ENCODE measurements around the gene BICC1. TPM values are rescaled to one million over a fixed set of nuclear protein-coding genes. Genes with fewer than 3 reads are reported as not detected.

BICC1 gene
- total RNA-seq, 1 experiment from 2014 or later = 0.38 TPM

DNA sequence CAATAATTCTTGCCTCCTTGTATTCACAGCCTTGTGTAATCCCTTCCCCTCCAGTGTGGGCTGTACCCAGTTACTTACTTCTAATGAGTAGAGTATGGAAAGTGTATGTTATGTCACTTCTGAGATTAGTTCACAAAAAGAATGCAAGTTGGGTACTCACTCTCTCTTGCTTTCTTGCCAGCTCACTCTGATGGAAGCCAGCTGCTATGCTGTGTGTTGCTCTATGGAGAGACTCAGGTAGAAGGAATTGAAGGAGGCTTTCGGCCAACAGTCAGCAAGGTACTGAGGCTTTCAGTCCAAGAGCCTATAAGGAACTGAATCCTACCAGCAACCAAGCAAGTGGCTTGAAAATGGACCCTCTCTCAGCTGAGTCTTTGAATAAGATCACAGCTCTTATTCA is 9.7 kb upstream of the BICC1 start:
- DNase-seq = no peak
- Histone ChIP-seq H3K4me3 (ENCODE audit: insufficient read depth, low read depth, low read length) (no peak overlapping the region), H3K36me3 (replicated peaks; ENCODE audit: control insufficient read depth, insufficient read depth, low read length) (no peaks in the 10 kb centered on the region), H3K27me3 (ENCODE audit: control insufficient read depth, insufficient read depth, low read length) (no peaks in the 10 kb centered on the region)

GRCh38 chr10:58508316-58508715 is 4.4 kb upstream of the BICC1 start:
- Histone ChIP-seq H3K4me3 (ENCODE audit: insufficient read depth, low read depth, low read length) (no peak overlapping the region), H3K36me3 (replicated peaks; ENCODE audit: control insufficient read depth, insufficient read depth, low read length) (no peaks in the 10 kb centered on the region), H3K27me3 (ENCODE audit: control insufficient read depth, insufficient read depth, low read length) (peaks cover 15% of the 10 kb centered on the region)
- no peak for DNase-seq

GRCh38 chr10:58511765-58512490 is 744 bp upstream of the BICC1 start:
- H3K27me3 ChIP-seq (ENCODE audit: control insufficient read depth, insufficient read depth, low read length) = peaks cover 30% of the 10 kb centered on the region
- H3K36me3 ChIP-seq (replicated peaks; ENCODE audit: control insufficient read depth, insufficient read depth, low read length) = no peaks in the 10 kb centered on the region
- peak; percentile 21 for DNase-seq
- H3K4me3 ChIP-seq (ENCODE audit: insufficient read depth, low read depth, low read length) = peak overlapping the region; percentile 76; the same call in 1 of the 2 replicates

DNA sequence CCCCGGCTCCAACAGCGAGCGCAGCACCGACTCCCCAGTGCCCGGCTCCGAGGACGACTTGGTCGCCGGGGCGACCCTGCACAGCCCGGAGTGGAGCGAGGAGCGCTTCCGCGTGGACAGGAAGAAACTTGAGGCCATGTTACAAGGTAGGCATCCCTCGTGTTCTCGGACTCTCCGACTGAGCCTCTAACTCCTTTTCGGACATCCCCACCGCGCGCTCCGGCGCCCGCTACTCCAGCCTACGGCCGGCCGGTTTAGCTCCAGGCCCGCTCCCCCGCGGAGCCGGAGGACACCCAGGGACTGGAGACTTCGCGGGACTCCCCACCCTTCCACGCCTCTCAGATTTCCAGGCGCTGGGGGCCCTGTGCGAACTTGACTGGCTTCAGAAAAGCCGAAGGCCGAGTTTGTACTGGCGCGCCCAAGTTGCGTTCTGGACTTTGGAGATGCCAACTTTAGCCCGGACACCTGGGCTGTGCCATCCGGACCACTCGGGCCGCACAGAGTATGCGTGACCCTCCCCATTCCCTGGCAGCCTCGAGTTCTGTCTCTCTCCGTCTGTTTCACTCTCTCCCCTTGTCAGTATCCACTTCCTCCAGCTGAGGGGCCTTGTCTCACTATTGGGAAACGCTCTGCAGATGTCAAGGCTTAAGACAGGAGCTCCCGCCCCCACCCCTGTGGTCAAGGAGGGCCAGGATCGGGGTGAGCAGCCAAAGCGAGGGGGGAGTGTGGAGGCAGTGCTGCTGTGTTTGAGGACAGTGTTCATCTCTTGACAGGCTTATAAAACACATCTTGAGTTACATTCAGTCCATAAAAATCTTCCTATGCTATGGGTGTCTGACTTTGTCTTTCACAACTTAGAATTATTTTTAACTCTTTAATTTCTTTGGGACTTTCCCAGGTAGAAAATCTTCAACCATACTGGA is 777 bp downstream of the BICC1 start:
- peak; percentile 64 for DNase-seq
- peaks cover 30% of the 10 kb centered on the region for H3K27me3 ChIP-seq (ENCODE audit: control insufficient read depth, insufficient read depth, low read length)
- H3K36me3 ChIP-seq (replicated peaks; ENCODE audit: control insufficient read depth, insufficient read depth, low read length) = no peaks in the 10 kb centered on the region
- peak overlapping the region; percentile 76 for H3K4me3 ChIP-seq (ENCODE audit: insufficient read depth, low read depth, low read length)

DNA sequence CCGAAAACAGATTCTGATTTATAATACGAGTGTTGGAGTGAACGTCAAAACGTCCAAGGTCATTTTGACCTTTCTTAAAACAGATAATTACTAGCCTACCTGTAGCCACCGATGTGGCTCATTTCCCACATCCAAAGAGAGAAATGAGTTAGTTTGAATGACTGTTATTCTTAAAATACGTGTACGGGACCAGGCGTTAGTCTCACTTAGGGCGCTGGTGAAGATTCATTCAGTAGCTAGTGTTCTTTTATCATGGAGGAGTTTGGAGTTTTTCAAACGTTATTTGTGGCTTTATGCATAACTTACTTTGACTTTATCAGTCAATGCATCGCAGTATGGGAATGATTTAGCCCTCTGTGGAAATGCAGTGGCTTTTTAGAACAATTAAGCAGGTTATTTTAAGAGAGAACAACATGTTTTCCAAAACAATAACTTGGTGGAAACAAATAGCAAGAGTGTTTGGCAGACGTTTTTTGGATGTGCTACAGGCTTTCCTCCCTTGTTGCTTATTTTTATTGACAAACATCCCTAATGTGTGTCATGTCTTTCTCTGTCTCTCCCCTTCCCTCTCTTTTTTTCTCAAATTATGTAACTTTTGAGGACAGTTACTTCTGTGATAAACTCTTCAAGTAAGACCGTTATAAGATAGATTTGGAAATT is 1.6 kb downstream of the BICC1 start:
- Histone ChIP-seq H3K36me3 (replicated peaks; ENCODE audit: control insufficient read depth, insufficient read depth, low read length) (no peaks in the 10 kb centered on the region), H3K4me3 (ENCODE audit: insufficient read depth, low read depth, low read length) (no peak overlapping the region), H3K27me3 (ENCODE audit: control insufficient read depth, insufficient read depth, low read length) (peaks cover 30% of the 10 kb centered on the region)
- no peak for DNase-seq

DNA sequence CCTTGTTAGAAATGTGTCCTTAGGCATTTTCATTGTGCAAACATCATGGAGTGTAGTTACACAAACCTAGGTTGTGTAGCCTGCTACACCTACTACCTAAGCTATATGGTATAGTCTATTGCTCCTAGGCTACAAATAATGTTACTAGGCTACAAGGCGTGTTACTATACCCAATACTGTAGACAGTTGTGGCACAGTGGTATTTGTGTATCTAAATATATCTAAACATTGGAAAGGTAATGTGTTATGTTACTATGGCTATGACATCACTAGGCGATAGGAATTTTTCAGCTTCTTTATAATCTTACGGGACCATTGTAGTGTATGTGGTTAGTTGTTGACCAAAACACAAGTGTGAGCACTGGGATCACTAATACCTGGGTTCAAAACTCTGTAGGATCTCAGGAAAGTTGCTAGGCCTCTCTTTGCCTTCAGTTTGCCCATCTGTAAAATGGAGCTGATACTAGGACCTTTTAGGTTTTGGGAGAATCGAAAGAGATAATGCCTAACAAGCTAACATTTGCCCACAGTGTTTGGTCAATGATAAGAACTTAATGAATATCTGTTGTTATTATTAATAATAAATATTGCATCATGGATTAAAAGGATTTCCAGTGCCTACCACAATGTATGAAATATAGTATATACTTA is 2.7 kb downstream of the BICC1 start:
- Histone ChIP-seq H3K27me3 (ENCODE audit: control insufficient read depth, insufficient read depth, low read length) (peaks cover 30% of the 10 kb centered on the region), H3K4me3 (ENCODE audit: insufficient read depth, low read depth, low read length) (no peak overlapping the region), H3K36me3 (replicated peaks; ENCODE audit: control insufficient read depth, insufficient read depth, low read length) (no peaks in the 10 kb centered on the region)
- DNase-seq = no peak

DNA sequence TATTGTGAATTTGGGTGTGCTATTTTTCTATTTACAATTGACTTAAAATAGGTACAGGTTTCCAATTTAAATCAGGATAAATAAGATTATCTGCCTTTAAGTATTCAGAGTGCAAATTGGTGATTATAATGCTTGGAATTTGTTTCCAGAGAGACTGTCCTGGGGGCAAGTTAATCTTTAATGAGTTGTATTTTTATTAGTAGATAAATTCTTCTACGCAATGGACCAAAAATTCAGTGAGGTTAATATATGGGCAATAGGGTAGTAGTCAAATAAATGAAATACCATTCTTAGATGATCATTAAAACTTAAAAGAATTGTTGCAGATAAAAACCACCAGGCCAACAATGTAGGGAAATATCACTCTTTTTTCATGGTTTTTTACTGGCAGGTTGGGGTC is 3.4 kb downstream of the BICC1 start:
- DNase-seq = no peak
- no peak overlapping the region for H3K4me3 ChIP-seq (ENCODE audit: insufficient read depth, low read depth, low read length)
- no peaks in the 10 kb centered on the region for H3K36me3 ChIP-seq (replicated peaks; ENCODE audit: control insufficient read depth, insufficient read depth, low read length)
- peaks cover 30% of the 10 kb centered on the region for H3K27me3 ChIP-seq (ENCODE audit: control insufficient read depth, insufficient read depth, low read length)

DNA sequence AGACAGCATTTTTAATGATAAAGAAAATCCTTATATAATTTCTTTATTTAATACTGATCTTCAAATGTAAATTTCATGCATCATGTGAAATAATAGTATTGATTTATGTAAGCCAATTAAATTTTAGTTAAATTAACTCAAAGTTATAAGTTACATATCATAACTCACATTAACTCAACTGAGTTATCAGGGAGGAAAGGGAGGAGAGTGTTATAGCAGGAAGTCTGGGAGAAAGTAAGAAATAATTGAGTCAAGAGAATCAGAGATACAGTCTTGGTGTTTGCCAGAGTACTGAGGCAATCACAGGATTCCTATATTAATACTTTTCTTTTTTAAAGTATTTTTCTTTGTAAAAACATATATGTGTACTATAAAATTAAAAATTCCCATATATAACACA is 4.0 kb downstream of the BICC1 start:
- no peak for DNase-seq
- Histone ChIP-seq H3K4me3 (ENCODE audit: insufficient read depth, low read depth, low read length) (no peak overlapping the region), H3K27me3 (ENCODE audit: control insufficient read depth, insufficient read depth, low read length) (peaks cover 26% of the 10 kb centered on the region), H3K36me3 (replicated peaks; ENCODE audit: control insufficient read depth, insufficient read depth, low read length) (no peaks in the 10 kb centered on the region)

DNA sequence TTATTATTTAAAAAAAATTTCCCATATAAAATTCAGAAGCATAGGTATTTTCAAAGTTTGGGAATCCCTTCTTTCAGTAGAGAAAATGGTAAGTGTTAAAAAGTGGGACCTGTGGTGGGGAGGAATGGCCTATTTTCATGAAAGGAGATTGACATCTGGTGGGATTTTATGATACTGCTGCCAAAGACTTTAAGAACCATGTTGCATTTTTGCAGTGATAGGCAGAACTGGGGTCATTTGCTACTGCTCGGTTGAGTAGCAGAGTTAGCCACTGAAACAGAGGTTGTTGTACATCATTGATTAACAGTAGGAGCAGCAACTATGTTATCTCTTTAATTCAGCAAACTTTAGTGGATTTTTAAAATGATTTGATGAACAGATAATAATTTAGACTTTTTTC is 4.4 kb downstream of the BICC1 start:
- no peak for DNase-seq
- peaks cover 23% of the 10 kb centered on the region for H3K27me3 ChIP-seq (ENCODE audit: control insufficient read depth, insufficient read depth, low read length)
- H3K4me3 ChIP-seq (ENCODE audit: insufficient read depth, low read depth, low read length) = no peak overlapping the region
- no peaks in the 10 kb centered on the region for H3K36me3 ChIP-seq (replicated peaks; ENCODE audit: control insufficient read depth, insufficient read depth, low read length)

DNA sequence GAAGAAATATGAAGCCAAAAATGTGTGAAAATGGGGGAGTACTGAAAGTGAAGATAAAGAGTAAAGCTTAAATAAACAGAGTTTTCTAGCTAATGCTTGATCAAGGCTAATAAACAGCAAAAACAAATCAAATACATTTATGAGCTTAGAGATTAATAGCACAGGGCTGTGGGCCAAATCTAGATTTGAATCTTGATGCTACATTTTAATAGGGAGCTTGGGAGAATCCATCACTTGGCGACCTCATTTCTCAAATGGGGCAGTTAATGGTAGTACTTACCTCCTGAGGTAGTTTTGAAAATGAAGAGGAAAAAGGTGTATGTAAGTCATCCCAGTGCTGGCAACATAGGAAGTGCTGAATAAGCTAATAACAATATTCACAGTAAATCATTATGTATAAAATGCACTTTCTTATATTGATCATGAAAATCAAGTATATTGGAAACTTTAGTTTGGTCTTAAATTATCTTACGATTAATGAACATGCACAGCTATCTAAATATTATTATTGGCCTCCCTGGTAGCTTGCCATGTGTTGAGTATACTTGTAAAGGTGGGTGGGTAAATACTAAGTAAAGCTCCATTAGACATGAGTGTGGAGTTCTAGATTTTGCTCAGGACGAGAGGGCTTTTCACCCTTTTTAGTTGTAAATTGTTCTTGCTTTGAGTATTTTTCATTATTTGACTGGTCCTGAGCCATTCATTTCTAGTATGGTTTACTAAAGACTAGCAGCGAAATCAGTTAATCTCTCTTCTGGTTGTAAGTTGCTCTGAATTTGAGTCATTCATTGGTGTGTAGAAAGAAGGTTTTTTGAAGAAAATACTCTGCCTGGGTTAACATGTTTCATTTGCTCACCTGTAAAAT is 5.1 kb downstream of the BICC1 start:
- Histone ChIP-seq H3K4me3 (ENCODE audit: insufficient read depth, low read depth, low read length) (no peak overlapping the region), H3K27me3 (ENCODE audit: control insufficient read depth, insufficient read depth, low read length) (peaks cover 18% of the 10 kb centered on the region)
- DNase-seq = no peak

GRCh38 chr10:58518775-58519174 is 6.1 kb downstream of the BICC1 start:
- H3K36me3 ChIP-seq (replicated peaks; ENCODE audit: control insufficient read depth, insufficient read depth, low read length) = no peaks in the 10 kb centered on the region
- H3K27me3 ChIP-seq (ENCODE audit: control insufficient read depth, insufficient read depth, low read length) = peaks cover 10% of the 10 kb centered on the region
- no peak for DNase-seq
- H3K4me3 ChIP-seq (ENCODE audit: insufficient read depth, low read depth, low read length) = no peak overlapping the region

More for the DNA sequence above, 5.1 kb downstream of the BICC1 start:
- H3K36me3 ChIP-seq (replicated peaks; ENCODE audit: control insufficient read depth, insufficient read depth, low read length) = no peaks in the 10 kb centered on the region

- Histone ChIP-seq H3K27me3 (ENCODE audit: control insufficient read depth, insufficient read depth, low read length) (no peaks in the 10 kb centered on the region), H3K36me3 (replicated peaks; ENCODE audit: control insufficient read depth, insufficient read depth, low read length) (no peaks in the 10 kb centered on the region), H3K4me3 (ENCODE audit: insufficient read depth, low read depth, low read length) (no peak overlapping the region)
Measured at GRCh38 chr10:58529077-58529728, 16.5 kb downstream of the BICC1 start.

DNA sequence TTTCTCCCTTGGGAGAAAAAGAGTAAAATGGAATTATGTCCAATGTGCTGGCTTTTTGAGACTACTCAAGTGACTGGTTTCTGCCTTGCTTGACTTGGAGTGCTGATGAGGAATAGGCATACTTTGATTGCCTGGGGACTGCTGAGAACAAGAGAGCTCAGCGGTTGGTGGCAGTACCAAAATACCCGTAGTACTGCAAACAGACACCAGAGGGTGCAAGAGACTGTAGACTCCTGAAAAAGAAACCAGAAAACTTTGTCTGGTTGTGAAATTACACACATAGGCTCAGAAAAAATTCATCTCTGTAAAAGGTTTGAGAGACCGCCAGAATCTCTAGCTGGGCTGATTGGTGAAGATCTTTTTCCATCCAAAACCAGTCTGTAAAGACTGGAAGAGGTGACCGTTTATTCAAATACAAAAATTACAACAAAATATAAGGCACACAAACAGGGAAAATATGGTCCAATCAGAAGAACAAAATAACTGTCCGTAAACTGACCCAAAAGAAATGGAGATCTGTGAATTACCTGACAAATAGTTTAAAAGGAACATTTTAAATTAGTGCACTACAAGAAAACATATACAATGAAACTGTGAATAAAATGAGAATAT is 18.5 kb downstream of the BICC1 start:
- H3K4me3 ChIP-seq (ENCODE audit: insufficient read depth, low read depth, low read length) = no peak overlapping the region
- DNase-seq = no peak
- no peaks in the 10 kb centered on the region for H3K27me3 ChIP-seq (ENCODE audit: control insufficient read depth, insufficient read depth, low read length)
- H3K36me3 ChIP-seq (replicated peaks; ENCODE audit: control insufficient read depth, insufficient read depth, low read length) = no peaks in the 10 kb centered on the region

More at GRCh38 chr10:58529077-58529728, 16.5 kb downstream of the BICC1 start:
- DNase-seq = no peak
